HG03280 (cell line): ENCODE data around the gene GNAS-AS1.

Experiments
- ATAC-seq: cut with Tn5 transposase; IDR thresholded peaks from one replicate; pipeline ENCODE4 v1.9.1; 2021; ENCODE audit warnings: mild to moderate bottlenecking, moderate library complexity; ENCODE audit not compliant: unreplicated experiment

Gene GNAS-AS1

DNA sequence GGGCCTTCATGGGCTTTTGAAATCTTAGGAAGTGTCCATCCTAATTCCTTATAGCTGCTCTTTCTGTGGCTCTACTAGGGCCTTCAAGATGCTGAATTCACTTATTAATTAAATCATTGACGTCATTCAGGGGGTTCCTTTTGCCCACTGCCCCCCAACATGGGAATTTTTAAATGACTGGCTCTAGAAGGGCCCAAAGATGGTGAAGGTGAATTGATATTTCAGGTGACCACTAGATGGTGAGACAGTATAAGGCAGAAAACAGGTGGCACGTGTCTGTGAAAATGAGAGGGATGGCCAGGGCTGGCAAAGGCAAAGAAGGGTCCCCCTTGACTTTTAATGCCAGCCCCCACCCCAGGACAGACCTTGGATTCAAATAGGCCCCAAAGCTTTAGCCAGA lies 13.6 kb upstream of the GNAS-AS1 start:
- no peak for ATAC-seq

GRCh38 chr20:58863044-58863790 lies 12.5 kb upstream of the GNAS-AS1 start:
- ATAC-seq, result no peak

DNA sequence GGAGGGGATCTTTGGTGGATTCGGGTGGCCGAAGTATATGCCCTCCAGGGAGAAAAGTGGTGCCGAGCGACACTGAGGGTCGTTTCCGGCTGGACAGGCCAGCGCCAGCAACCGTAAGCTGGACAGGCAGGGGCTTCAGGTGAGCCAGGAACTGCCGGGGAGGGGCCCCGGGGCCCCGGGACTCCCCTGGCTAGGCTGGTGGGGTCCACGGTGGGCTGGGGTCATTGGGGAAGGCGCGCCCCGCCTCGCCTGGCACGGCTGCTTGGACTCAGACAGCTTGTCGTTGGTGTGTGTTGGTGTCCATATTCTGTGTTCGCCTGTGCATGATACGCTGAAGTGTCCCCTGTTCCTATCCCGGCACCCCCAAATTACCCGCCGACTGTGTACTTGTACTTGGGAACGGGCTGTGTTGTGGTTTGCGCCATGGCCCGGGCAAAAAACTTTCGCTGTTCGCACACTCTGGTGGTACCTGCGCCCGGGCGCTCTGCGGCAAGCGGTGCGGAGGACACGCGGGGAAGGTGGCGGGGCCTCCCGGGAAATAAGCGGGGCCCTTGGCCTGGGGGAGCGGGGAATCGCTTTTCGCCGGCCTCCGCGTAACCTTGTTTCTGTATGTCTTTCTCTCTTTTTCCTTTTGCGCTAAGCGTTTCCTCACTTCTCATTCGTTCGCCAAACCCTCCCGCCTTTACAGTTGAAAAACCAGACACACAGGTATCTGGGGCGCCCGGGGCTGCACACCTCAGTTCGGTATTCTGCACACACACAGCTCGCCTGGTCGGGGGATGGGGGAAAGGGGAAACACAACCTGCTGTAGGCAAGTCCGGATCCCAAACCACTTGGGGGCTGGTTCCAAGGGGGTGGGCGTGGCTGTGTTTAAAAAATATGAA lies 5.0 kb upstream of the GNAS-AS1 start:
- ATAC-seq, result no peak

GRCh38 chr20:58854638-58855471 lies 4.2 kb upstream of the GNAS-AS1 start:
- no peak for ATAC-seq

DNA sequence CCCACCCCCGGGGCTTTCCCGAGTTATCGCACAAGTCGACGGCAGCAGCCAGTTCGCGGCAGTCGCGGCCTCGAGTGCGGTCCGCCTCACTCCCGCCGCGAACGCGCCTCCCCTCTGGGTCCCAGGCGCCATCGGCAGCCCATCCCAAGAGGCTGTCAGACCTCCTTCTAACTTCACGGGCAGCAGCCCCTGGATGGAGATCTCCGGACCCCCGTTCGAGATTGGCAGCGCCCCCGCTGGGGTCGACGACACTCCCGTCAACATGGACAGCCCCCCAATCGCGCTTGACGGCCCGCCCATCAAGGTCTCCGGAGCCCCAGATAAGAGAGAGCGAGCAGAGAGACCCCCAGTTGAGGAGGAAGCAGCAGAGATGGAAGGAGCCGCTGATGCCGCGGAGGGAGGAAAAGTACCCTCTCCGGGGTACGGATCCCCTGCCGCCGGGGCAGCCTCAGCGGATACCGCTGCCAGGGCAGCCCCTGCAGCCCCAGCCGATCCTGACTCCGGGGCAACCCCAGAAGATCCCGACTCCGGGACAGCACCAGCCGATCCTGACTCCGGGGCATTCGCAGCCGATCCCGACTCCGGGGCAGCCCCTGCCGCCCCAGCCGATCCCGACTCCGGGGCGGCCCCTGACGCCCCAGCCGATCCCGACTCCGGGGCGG lies 3.4 kb upstream of the GNAS-AS1 start:
- no peak for ATAC-seq

DNA sequence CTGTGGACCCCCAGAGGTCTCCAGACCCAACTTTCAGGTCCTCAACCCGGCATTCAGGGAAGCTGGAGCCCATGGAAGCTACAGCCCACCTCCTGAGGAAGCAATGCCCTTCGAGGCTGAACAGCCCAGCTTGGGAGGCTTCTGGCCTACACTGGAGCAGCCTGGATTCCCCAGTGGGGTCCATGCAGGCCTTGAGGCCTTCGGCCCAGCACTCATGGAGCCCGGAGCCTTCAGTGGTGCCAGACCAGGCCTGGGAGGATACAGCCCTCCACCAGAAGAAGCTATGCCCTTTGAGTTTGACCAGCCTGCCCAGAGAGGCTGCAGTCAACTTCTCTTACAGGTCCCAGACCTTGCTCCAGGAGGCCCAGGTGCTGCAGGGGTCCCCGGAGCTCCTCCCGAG lies 2.8 kb upstream of the GNAS-AS1 start:
- no peak for ATAC-seq

- ATAC-seq, result no peak
Observed at GRCh38 chr20:58852543-58853271, 2.0 kb upstream of the GNAS-AS1 start, which contains the start of gene GNAS. GNAS (plus strand) TSS chr20:58852716.

DNA sequence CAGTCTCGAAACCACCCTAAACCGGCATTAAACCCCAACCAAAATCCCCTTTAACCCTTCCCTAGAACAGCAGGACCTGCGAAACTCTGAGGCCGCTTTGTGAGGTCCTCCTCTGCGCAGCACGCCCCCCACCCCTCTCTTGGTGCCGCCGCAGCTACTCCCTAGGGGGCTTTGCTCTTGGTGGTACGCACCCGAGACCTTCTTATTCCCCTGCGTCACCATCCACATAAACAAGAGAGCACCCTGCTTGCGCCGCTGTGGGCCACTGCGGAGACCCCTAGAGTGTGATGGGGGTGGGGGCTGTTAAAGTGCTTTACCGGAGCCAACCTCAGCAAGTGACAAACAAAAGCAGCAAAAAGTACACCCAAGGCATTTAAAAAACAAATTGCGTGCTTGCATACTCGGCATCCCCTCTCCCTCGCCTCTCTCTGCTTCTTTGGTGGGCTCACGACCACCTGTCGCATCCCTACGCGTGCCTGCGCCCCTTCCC lies 1.3 kb upstream of the GNAS-AS1 start:
- no peak for ATAC-seq

DNA sequence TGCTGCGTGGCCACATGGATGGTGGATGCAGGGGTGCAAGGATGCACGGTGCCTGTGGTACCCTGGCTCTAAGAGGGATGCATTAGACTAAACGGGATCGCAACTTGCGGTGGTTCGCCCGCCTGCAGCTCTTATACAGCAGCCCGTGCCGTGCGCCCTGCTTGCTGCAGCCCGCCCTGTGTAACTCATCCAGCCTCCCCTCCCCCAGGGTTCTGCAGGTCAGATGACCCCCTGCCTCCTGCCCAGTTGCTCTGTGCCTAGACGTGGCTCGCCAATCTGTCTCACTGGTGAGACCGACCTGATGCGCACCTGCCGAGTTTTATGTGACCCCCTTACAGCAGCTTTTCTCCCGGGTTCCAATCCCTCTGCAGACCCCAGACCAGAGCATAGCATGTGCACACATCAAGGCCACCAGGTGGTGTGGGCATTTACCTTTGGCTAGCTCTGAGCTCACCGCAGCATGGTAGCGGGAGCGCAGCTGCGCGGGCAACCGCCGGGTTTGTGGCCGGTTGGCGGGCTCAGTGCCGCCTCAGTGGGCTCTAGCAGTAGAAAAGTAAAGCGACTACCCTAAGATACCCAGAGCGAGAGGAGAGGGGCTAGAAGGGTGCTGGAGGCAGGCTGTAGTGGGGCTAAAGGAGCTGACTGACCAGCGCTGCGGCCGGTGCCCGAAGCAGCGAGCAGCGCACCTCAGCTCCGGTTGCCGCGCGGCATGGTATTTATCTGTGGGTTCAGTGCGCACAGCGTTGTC lies 693 bp upstream of the GNAS-AS1 start:
- no peak for ATAC-seq

DNA sequence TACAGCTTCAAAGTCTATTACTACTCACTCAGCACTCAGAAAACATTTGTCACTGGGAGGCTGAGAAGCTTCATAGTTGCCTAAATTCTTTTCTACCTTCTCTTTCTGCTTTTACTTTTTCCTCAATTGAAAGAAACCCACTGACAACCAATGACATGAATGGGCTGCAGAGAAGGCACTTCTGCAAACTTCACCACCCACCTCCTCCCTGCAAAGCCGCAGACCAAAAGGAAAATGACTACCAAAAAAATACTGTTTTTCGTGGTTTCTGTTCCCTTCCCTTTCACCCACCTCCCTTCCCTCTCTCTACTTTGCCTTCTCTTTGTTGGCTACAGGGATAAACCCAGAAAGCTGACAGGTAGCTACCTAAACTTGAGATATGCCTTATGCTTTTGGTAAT lies 3.2 kb downstream of the GNAS-AS1 start:
- ATAC-seq, result no peak

- ATAC-seq, result no peak
Observed at GRCh38 chr20:58845706-58846105, 5.0 kb downstream of the GNAS-AS1 start.

- no peak for ATAC-seq
Observed at GRCh38 chr20:58843128-58843556, 7.6 kb downstream of the GNAS-AS1 start.

- ATAC-seq, result no peak
Observed at GRCh38 chr20:58842276-58842675, 8.4 kb downstream of the GNAS-AS1 start.

DNA sequence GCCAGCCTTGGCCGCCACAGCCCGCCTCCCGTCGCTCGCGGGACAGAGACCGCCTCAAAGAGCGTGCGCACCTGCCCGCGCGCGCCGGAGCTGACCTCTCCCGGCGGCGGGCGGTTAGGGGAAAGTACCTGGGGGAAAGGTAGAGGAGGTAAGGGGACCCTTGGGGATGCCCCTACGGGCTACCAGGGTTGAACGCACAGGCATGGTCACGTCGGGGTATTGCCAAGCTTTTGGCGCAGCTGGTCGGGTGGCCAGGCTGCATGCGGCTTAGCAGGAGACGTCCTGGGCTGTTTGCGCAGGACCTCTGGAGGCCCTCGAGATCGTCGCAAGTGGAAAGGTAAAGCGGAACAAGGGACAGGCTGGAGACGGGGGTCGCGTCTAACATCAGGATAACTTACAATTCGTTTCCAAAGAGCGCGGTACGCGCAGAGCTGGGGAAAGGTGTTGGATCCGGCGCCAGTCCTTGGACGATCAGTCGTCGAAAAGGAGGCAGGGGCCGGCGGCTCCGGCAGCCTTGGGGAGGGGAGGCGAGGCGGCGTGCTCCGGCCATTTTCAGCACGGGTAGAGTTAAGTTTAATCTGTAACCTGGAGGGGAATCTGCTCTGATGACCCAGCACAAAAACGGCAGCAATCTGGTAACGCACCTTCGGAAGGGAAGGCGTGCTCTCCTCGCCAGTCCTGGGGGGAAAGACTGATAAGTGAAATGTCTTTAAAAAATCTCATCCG lies 9.0 kb downstream of the GNAS-AS1 start:
- ATAC-seq, result no peak

DNA sequence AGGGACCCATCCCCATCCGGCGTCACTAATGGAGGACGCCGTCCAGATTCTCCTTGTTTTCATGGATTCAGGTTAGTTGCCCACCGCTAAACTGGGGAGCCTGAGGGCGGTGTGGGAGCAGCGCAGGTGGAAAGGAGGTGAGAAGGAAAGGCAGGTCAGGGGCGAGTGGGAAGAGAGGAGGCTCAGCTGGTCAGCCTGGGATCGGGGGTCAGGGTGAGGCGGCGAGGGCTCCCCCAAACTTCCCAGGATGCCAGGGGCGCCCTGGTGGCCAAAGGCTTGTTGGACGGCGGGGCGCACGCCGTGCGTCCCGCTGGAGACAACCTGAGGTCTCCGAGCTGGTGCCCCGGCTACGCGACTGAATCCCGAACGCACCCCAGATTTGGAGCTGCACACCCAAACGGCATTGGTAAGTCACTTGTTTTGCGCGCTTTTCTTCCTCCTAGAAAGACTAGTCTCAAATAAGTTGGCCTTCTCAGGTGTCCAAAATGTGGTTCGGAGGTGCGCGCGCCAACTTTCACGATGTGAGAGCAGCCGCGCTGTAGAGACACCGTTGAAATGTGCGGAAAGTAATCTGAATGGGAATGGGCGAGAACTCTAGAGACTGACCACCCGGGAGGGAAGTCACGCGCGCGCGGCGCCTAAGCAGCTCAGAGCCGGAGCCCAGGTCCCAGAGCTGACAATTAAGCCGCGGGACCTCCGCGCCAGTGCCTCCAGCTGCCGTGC lies 9.7 kb downstream of the GNAS-AS1 start:
- ATAC-seq, result no peak

DNA sequence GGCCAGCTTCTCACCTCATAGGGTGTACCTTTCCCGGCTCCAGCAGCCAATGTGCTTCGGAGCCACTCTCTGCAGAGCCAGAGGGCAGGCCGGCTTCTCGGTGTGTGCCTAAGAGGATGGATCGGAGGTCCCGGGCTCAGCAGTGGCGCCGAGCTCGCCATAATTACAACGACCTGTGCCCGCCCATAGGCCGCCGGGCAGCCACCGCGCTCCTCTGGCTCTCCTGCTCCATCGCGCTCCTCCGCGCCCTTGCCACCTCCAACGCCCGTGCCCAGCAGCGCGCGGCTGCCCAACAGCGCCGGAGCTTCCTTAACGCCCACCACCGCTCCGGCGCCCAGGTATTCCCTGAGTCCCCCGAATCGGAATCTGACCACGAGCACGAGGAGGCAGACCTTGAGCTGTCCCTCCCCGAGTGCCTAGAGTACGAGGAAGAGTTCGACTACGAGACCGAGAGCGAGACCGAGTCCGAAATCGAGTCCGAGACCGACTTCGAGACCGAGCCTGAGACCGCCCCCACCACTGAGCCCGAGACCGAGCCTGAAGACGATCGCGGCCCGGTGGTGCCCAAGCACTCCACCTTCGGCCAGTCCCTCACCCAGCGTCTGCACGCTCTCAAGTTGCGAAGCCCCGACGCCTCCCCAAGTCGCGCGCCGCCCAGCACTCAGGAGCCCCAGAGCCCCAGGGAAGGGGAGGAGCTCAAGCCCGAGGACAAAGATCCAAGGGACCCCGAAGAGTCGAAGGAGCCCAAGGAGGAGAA lies 10.5 kb downstream of the GNAS-AS1 start:
- no peak for ATAC-seq

- no peak for ATAC-seq
Observed at GRCh38 chr20:58839474-58839874, 11.2 kb downstream of the GNAS-AS1 start.
